Naive B cell (primary cell): ENCODE results near the gene FARS2. TPM values are rescaled to one million over a fixed set of nuclear protein-coding genes. Genes with fewer than 3 reads are reported as not detected.

Experiments
- ATAC-seq, 2 donors: fragments of 150-1000 bp; cut with Tn5 transposase; 2 replicates each; pipeline ENCODE4 v1.10.0; 2021; ENCODE audit warnings: low read depth in 2 of 2, mild to moderate bottlenecking in 2 of 2, moderate library complexity in 2 of 2
- DNase-seq: peaks from one replicate; pipeline ENCODE4 v3.0.0; 2022
- H3K27ac Mint-ChIP-seq, 6 donors: one replicate each; pipeline ENCODE4 v1.8.0; 2020 to 2022; ENCODE audit warnings: mild to moderate bottlenecking in 6 of 6, mixed read lengths in 6 of 6, moderate library complexity in 5 of 6, inconsistent platforms in 2 of 6
- H3K27me3 Mint-ChIP-seq, 3 donors: one replicate each; pipeline ENCODE4 v1.8.0; 2021 to 2022; ENCODE audit warnings: mixed read lengths in 3 of 3, mild to moderate bottlenecking in 1 of 3
- H3K36me3 Mint-ChIP-seq, 2 donors: one replicate each; pipeline ENCODE4 v1.8.0; 2020 to 2022; ENCODE audit warnings: mixed read lengths in 2 of 2, inconsistent platforms in 1 of 2, mild to moderate bottlenecking in 1 of 2
- H3K4me1 Mint-ChIP-seq, 3 donors: one replicate each; pipeline ENCODE4 v1.8.0; 2020 to 2022; ENCODE audit warnings: mixed read lengths in 3 of 3, inconsistent platforms in 1 of 3, mild to moderate bottlenecking in 1 of 3, moderate library complexity in 1 of 3
- H3K4me3 Mint-ChIP-seq, 8 donors: one replicate each; pipeline ENCODE4 v1.8.0; 2020 to 2022; ENCODE audit warnings: mild to moderate bottlenecking in 8 of 8, mixed read lengths in 8 of 8, moderate library complexity in 8 of 8, inconsistent platforms in 2 of 8
- H3K9me3 Mint-ChIP-seq, 7 donors: one replicate each; pipeline ENCODE4 v1.8.0; 2020 to 2022; ENCODE audit warnings: mixed read lengths in 7 of 7, mild to moderate bottlenecking in 5 of 7, inconsistent platforms in 2 of 7, moderate library complexity in 1 of 7
- polyA plus RNA-seq, 6 donors: library from polyadenylated mRNA; unstranded; fragments of 300-500 nt; fragmentation: Illumina TruSeq; gene quantifications; one replicate each; pipeline ENCODE4 v1.2.3, GENCODE V29; 2021; ENCODE audit warnings: low read depth in 6 of 6

The FARS2 gene
- polyA plus RNA-seq, 6 donors from 2014 or later: 25.7 to 35.9 (median 27.6) TPM

- H3K27ac Mint-ChIP-seq: no peak overlapping the region
- ATAC-seq: no peak
- peaks cover 0 to 4% (median 0%) of the 10 kb centered on the region in 7 donors for H3K9me3 Mint-ChIP-seq
- H3K36me3 Mint-ChIP-seq: peaks cover 9 to 12% of the 10 kb centered on the region in 2 donors
- H3K27me3 Mint-ChIP-seq: no peaks in the 10 kb centered on the region
- DNase-seq: no peak
- peaks cover 0 to 11% (median 10%) of the 10 kb centered on the region in 3 donors for H3K4me1 Mint-ChIP-seq
- no peak overlapping the region for H3K4me3 Mint-ChIP-seq
These were observed 63.9 kb downstream of the FARS2 start for GRCh38 chr6:5325173-5325572.

GRCh38 chr6:5326022-5326641 is 64.8 kb downstream of the FARS2 start:
- peaks cover 9 to 12% of the 10 kb centered on the region in 2 donors for H3K36me3 Mint-ChIP-seq
- no peaks in the 10 kb centered on the region for H3K27me3 Mint-ChIP-seq
- peaks cover 0 to 12% (median 5%) of the 10 kb centered on the region in 3 donors for H3K4me1 Mint-ChIP-seq
- peaks cover 0 to 4% (median 0%) of the 10 kb centered on the region in 7 donors for H3K9me3 Mint-ChIP-seq
- no peak overlapping the region for H3K4me3 Mint-ChIP-seq
- ATAC-seq: no peak
- no peak for DNase-seq
- no peak overlapping the region for H3K27ac Mint-ChIP-seq

- H3K27ac Mint-ChIP-seq: no peak overlapping the region
These were observed 67.5 kb downstream of the FARS2 start for GRCh38 chr6:5328800-5329199.

GRCh38 chr6:5331845-5332442 is 70.6 kb downstream of the FARS2 start:
- peak overlapping the region in 4 of 6 donors; percentile 1 to 58 (median 6) for H3K27ac Mint-ChIP-seq
- no peak for DNase-seq
- no peaks in the 10 kb centered on the region for H3K36me3 Mint-ChIP-seq
- no peak overlapping the region for H3K4me3 Mint-ChIP-seq
- H3K27me3 Mint-ChIP-seq: no peaks in the 10 kb centered on the region
- peaks cover 15 to 34% (median 29%) of the 10 kb centered on the region in 3 donors for H3K4me1 Mint-ChIP-seq
- no peaks in the 10 kb centered on the region for H3K9me3 Mint-ChIP-seq
- ATAC-seq: no peak

More at GRCh38 chr6:5328800-5329199, 67.5 kb downstream of the FARS2 start:
- Mint-ChIP-seq H3K9me3 (peaks cover 0 to 2% (median 0%) of the 10 kb centered on the region in 7 donors), H3K27me3 (no peaks in the 10 kb centered on the region), H3K36me3 (peaks cover 4 to 9% of the 10 kb centered on the region in 2 donors), H3K4me3 (no peak overlapping the region), H3K4me1 (peaks cover 0 to 18% (median 9%) of the 10 kb centered on the region in 3 donors)
- DNase-seq (no peak), ATAC-seq (no peak)

GRCh38 chr6:5333658-5334057 is 72.3 kb downstream of the FARS2 start:
- no peaks in the 10 kb centered on the region for H3K36me3 Mint-ChIP-seq
- H3K4me3 Mint-ChIP-seq: no peak overlapping the region
- DNase-seq (no peak), ATAC-seq (no peak)
- no peaks in the 10 kb centered on the region for H3K9me3 Mint-ChIP-seq
- H3K4me1 Mint-ChIP-seq: peaks cover 19 to 37% (median 35%) of the 10 kb centered on the region in 3 donors
- H3K27ac Mint-ChIP-seq: peak overlapping the region in 1 of 6 donors; percentile 72
- H3K27me3 Mint-ChIP-seq: no peaks in the 10 kb centered on the region

- Mint-ChIP-seq H3K36me3 (no peaks in the 10 kb centered on the region), H3K27ac (no peak overlapping the region), H3K4me3 (no peak overlapping the region), H3K27me3 (no peaks in the 10 kb centered on the region), H3K4me1 (peaks cover 20 to 37% (median 35%) of the 10 kb centered on the region in 3 donors), H3K9me3 (no peaks in the 10 kb centered on the region)
- no peak for ATAC-seq
- DNase-seq: no peak
These were observed 73.0 kb downstream of the FARS2 start for GRCh38 chr6:5334341-5334740.

GRCh38 chr6:5335020-5335419 is 73.7 kb downstream of the FARS2 start:
- peak; percentile 64 to 75 for ATAC-seq
- H3K27ac Mint-ChIP-seq: peak overlapping the region in 4 of 6 donors; percentile 7 to 51 (median 45)
- H3K27me3 Mint-ChIP-seq: no peaks in the 10 kb centered on the region
- no peaks in the 10 kb centered on the region for H3K9me3 Mint-ChIP-seq
- no peaks in the 10 kb centered on the region for H3K36me3 Mint-ChIP-seq
- no peak overlapping the region for H3K4me3 Mint-ChIP-seq
- peak; percentile 9 for DNase-seq
- peaks cover 20 to 42% (median 35%) of the 10 kb centered on the region in 3 donors for H3K4me1 Mint-ChIP-seq

GRCh38 chr6:5337573-5337972 is 76.3 kb downstream of the FARS2 start:
- H3K4me3 Mint-ChIP-seq: no peak overlapping the region
- no peaks in the 10 kb centered on the region for H3K9me3 Mint-ChIP-seq

GRCh38 chr6:5338177-5338960 is 77.1 kb downstream of the FARS2 start:
- H3K36me3 Mint-ChIP-seq: no peaks in the 10 kb centered on the region
- peaks cover 26 to 32% (median 30%) of the 10 kb centered on the region in 3 donors for H3K4me1 Mint-ChIP-seq
- peak overlapping the region in 2 of 8 donors; percentile 27 to 32 for H3K4me3 Mint-ChIP-seq
- no peaks in the 10 kb centered on the region for H3K27me3 Mint-ChIP-seq
- no peak for ATAC-seq
- DNase-seq: no peak
- peak overlapping the region in 2 of 6 donors; percentile 4 to 40 for H3K27ac Mint-ChIP-seq
- H3K9me3 Mint-ChIP-seq: no peaks in the 10 kb centered on the region

More at GRCh38 chr6:5337573-5337972, 76.3 kb downstream of the FARS2 start:
- Mint-ChIP-seq H3K36me3 (no peaks in the 10 kb centered on the region), H3K27ac (no peak overlapping the region), H3K4me1 (peaks cover 26 to 33% (median 30%) of the 10 kb centered on the region in 3 donors), H3K27me3 (no peaks in the 10 kb centered on the region)
- ATAC-seq (no peak), DNase-seq (no peak)

GRCh38 chr6:5339786-5340185 is 78.5 kb downstream of the FARS2 start:
- H3K36me3 Mint-ChIP-seq: no peaks in the 10 kb centered on the region
- H3K27ac Mint-ChIP-seq: no peak overlapping the region
- no peaks in the 10 kb centered on the region for H3K9me3 Mint-ChIP-seq
- H3K4me3 Mint-ChIP-seq: no peak overlapping the region
- ATAC-seq (no peak), DNase-seq (no peak)
- peaks cover 18 to 33% (median 28%) of the 10 kb centered on the region in 3 donors for H3K4me1 Mint-ChIP-seq
- H3K27me3 Mint-ChIP-seq: no peaks in the 10 kb centered on the region

- H3K36me3 Mint-ChIP-seq: peaks cover 0 to 6% of the 10 kb centered on the region in 2 donors
- no peak overlapping the region for H3K27ac Mint-ChIP-seq
- ATAC-seq (no peak), DNase-seq (no peak)
- H3K27me3 Mint-ChIP-seq: no peaks in the 10 kb centered on the region
- no peaks in the 10 kb centered on the region for H3K9me3 Mint-ChIP-seq
- H3K4me3 Mint-ChIP-seq: no peak overlapping the region
- peaks cover 12 to 21% (median 16%) of the 10 kb centered on the region in 3 donors for H3K4me1 Mint-ChIP-seq
These were observed 80.5 kb downstream of the FARS2 start for GRCh38 chr6:5341845-5342244.

- H3K4me3 Mint-ChIP-seq: no peak overlapping the region
- peaks cover 9 to 15% (median 14%) of the 10 kb centered on the region in 3 donors for H3K4me1 Mint-ChIP-seq
- ATAC-seq (no peak), DNase-seq (no peak)
- no peaks in the 10 kb centered on the region for H3K27me3 Mint-ChIP-seq
- peaks cover 0 to 8% (median 3%) of the 10 kb centered on the region in 7 donors for H3K9me3 Mint-ChIP-seq
- peak overlapping the region in 1 of 6 donors; percentile 74 for H3K27ac Mint-ChIP-seq
- peaks cover 0 to 23% of the 10 kb centered on the region in 2 donors for H3K36me3 Mint-ChIP-seq
These were observed 82.7 kb downstream of the FARS2 start for GRCh38 chr6:5343998-5344397.

- H3K4me3 Mint-ChIP-seq: no peak overlapping the region
- DNase-seq (no peak), ATAC-seq (no peak)
- no peak overlapping the region for H3K27ac Mint-ChIP-seq
- H3K27me3 Mint-ChIP-seq: no peaks in the 10 kb centered on the region
- H3K9me3 Mint-ChIP-seq: peaks cover 0 to 13% (median 3%) of the 10 kb centered on the region in 7 donors
- H3K4me1 Mint-ChIP-seq: peaks cover 3 to 15% (median 14%) of the 10 kb centered on the region in 3 donors
- peaks cover 0 to 31% of the 10 kb centered on the region in 2 donors for H3K36me3 Mint-ChIP-seq
These were observed 84.0 kb downstream of the FARS2 start for GRCh38 chr6:5345324-5345723.
